Rectal smooth muscle tissue (tissue), 1 donor: Measurements from ENCODE around the gene LRCH1.

Experiments used
- H3K27ac ChIP-seq: one replicate; pipeline ENCODE4 v1.7.0; 2013; ENCODE audit warnings: low read depth, low read length, inconsistent platforms
- H3K27me3 ChIP-seq: one replicate; pipeline ENCODE4 v1.7.0; 2013; ENCODE audit warnings: low read length; ENCODE audit not compliant: control insufficient read depth, insufficient read depth
- H3K36me3 ChIP-seq: one replicate; pipeline ENCODE4 v1.7.0; 2013; ENCODE audit warnings: low read length; ENCODE audit not compliant: control insufficient read depth, insufficient read depth
- H3K4me1 ChIP-seq: one replicate; pipeline ENCODE4 v1.7.0; 2013; ENCODE audit warnings: low read length; ENCODE audit not compliant: control insufficient read depth, insufficient read depth
- H3K4me3 ChIP-seq: one replicate; pipeline ENCODE4 v1.7.0; 2013; ENCODE audit warnings: low read length
- H3K9ac ChIP-seq: one replicate; pipeline ENCODE4 v1.7.0; 2013; ENCODE audit warnings: low read length

Gene LRCH1

GRCh38 chr13:46617229-46617721, 64.3 kb downstream of the LRCH1 start:
- Histone ChIP-seq H3K36me3 (no peaks in the 10 kb centered on the region), H3K27ac (peak overlapping the region; percentile 75), H3K4me3 (peak overlapping the region; percentile 24), H3K27me3 (no peaks in the 10 kb centered on the region), H3K4me1 (peaks cover 24% of the 10 kb centered on the region), H3K9ac (no peak overlapping the region)

DNA sequence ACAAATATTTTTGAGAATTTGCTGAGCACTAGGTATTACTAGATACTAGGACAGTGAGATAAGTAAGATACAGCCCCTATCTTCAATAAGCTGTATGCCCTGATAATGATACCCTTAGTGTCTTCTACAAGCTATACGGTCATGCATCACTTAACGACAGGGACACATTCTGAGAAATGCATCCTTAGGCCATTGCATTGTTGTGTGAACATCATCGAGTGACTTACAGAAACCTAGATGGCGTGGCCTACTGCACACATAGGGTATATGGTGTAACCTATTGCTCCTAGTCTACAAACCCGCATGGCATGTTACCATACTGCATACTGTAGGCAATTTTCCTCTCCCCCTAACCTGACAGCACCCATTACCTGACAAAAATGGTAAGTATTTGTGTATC, 64.9 kb downstream of the LRCH1 start:
- H3K36me3 ChIP-seq: no peaks in the 10 kb centered on the region
- H3K27ac ChIP-seq: no peak overlapping the region
- H3K4me3 ChIP-seq: no peak overlapping the region
- peaks cover 29% of the 10 kb centered on the region for H3K4me1 ChIP-seq
- H3K9ac ChIP-seq: no peak overlapping the region
- H3K27me3 ChIP-seq: no peaks in the 10 kb centered on the region

GRCh38 chr13:46618694-46619254, 65.8 kb downstream of the LRCH1 start:
- no peaks in the 10 kb centered on the region for H3K27me3 ChIP-seq
- H3K36me3 ChIP-seq: no peaks in the 10 kb centered on the region
- H3K27ac ChIP-seq: peak overlapping the region; percentile 16
- no peak overlapping the region for H3K4me3 ChIP-seq
- no peak overlapping the region for H3K9ac ChIP-seq
- peaks cover 31% of the 10 kb centered on the region for H3K4me1 ChIP-seq

DNA sequence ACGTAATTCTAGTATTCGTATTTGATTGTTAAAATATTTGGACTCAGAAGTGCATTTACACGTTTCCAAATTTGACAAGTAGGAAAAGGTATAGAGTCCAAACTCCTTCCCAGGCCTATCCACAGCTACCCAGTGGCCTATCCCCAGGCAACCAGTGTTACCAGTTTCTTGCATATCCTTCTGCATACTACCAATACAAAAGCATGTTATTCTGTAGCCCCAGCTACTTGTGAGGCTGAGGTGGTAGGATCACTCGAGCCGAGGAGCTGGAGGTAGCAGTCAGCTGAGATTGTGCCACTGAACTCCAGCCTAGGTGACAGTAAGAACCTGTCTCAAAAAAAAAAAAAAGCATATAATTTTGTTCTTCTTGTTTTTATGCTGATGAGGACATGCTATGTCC, 67.1 kb downstream of the LRCH1 start:
- Histone ChIP-seq H3K4me3 (no peak overlapping the region), H3K4me1 (peaks cover 34% of the 10 kb centered on the region), H3K9ac (no peak overlapping the region), H3K27ac (no peak overlapping the region), H3K27me3 (no peaks in the 10 kb centered on the region), H3K36me3 (no peaks in the 10 kb centered on the region)

GRCh38 chr13:46620471-46620870, 67.5 kb downstream of the LRCH1 start:
- no peak overlapping the region for H3K4me3 ChIP-seq
- H3K36me3 ChIP-seq: no peaks in the 10 kb centered on the region
- H3K4me1 ChIP-seq: peaks cover 31% of the 10 kb centered on the region
- no peak overlapping the region for H3K9ac ChIP-seq
- no peak overlapping the region for H3K27ac ChIP-seq
- H3K27me3 ChIP-seq: no peaks in the 10 kb centered on the region

- H3K9ac ChIP-seq: no peak overlapping the region
- no peaks in the 10 kb centered on the region for H3K27me3 ChIP-seq
- no peak overlapping the region for H3K27ac ChIP-seq
- peaks cover 28% of the 10 kb centered on the region for H3K4me1 ChIP-seq
- H3K36me3 ChIP-seq: no peaks in the 10 kb centered on the region
- H3K4me3 ChIP-seq: no peak overlapping the region
These were observed 68.2 kb downstream of the LRCH1 start for GRCh38 chr13:46621133-46621532.

- Histone ChIP-seq H3K4me3 (no peak overlapping the region), H3K27ac (peak overlapping the region; percentile 65), H3K36me3 (no peaks in the 10 kb centered on the region), H3K27me3 (no peaks in the 10 kb centered on the region), H3K4me1 (peaks cover 27% of the 10 kb centered on the region), H3K9ac (no peak overlapping the region)
These were observed 69.0 kb downstream of the LRCH1 start for GRCh38 chr13:46621792-46622629.

GRCh38 chr13:46622630-46623256, 69.8 kb downstream of the LRCH1 start:
- Histone ChIP-seq H3K4me1 (peaks cover 25% of the 10 kb centered on the region), H3K27me3 (no peaks in the 10 kb centered on the region), H3K4me3 (no peak overlapping the region), H3K27ac (peak overlapping the region; percentile 65), H3K9ac (no peak overlapping the region), H3K36me3 (no peaks in the 10 kb centered on the region)

- no peaks in the 10 kb centered on the region for H3K27me3 ChIP-seq
- no peak overlapping the region for H3K4me3 ChIP-seq
- H3K4me1 ChIP-seq: peaks cover 29% of the 10 kb centered on the region
- no peak overlapping the region for H3K9ac ChIP-seq
- H3K36me3 ChIP-seq: no peaks in the 10 kb centered on the region
- H3K27ac ChIP-seq: peak overlapping the region; percentile 33
These were observed 71.4 kb downstream of the LRCH1 start for GRCh38 chr13:46624353-46624752.

DNA sequence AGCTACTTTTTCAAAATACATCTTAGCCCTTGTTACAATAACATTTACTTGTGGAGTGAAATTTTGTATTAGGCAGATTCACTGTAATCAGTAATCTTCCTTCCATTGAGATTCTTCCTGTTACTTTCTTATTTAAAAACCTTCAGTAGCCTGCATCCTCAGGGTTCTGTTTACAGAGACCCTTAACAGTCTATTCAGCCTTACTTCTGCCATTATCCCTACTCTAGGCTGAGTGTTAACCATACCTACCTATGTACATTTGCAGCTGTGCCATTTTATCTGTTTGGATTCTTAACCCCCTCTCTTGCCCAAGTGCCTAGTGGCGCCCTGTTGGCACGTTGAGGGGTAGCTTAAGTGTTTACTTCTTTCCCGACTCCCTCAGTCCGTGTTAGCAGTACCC, 71.9 kb downstream of the LRCH1 start:
- no peak overlapping the region for H3K4me3 ChIP-seq
- peaks cover 33% of the 10 kb centered on the region for H3K4me1 ChIP-seq
- no peak overlapping the region for H3K9ac ChIP-seq
- no peak overlapping the region for H3K27ac ChIP-seq
- no peaks in the 10 kb centered on the region for H3K36me3 ChIP-seq
- no peaks in the 10 kb centered on the region for H3K27me3 ChIP-seq

DNA sequence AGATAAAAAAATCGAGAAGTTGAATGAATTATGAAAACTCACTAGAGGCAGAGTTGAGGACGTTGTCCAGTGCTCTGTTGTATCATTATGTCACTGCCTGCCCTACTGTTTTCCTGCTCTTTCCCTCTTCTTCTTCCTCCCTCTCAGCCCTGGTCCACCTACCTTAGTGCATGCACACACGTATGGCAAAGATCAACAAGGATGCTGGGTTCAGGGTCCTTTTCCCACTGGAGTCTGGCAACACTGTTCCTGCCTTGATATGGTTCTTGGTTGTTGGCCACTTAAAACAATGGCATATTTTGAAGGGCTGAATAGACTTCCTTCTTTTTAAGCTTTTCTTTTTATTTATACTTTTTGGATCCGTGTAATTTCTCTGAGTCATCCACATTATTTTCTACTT, 74.5 kb downstream of the LRCH1 start:
- Histone ChIP-seq H3K36me3 (no peaks in the 10 kb centered on the region), H3K27ac (no peak overlapping the region), H3K27me3 (no peaks in the 10 kb centered on the region), H3K4me3 (no peak overlapping the region), H3K9ac (no peak overlapping the region), H3K4me1 (peaks cover 29% of the 10 kb centered on the region)

DNA sequence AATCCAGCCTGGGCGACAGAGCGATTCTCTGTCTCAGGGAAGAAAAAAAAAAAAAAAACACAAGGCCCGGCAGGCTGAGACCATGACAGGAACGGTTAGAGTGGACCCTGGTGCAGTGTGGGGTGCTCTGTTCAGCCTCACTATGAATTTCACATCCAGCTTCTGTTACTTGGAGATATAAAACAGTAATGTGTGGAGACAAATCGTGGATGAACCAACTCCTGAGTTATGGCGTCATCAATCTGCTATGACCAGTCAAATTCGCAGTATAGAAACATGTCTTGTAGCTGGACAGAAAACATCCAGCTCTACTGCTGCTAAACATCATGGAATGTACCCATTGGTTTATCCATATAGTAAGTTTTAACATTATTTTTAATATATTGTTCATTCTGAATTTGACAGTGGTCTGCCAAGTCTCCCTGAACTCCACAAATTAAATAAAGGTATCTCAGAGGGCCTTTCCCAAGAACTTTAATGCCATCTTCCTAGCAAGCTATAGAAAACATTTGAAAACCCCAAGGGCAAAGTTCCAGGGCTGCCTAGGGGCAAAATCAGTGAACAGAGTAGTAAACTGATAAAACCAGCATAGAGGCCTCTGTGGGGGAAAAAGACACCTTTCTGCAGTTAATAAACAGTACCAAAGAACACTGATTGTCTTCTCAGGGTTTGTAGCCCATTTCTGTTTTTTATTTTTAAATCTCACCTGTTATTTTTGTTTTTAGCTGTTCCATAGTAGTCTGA, 75.8 kb downstream of the LRCH1 start:
- no peaks in the 10 kb centered on the region for H3K27me3 ChIP-seq
- no peak overlapping the region for H3K9ac ChIP-seq
- no peaks in the 10 kb centered on the region for H3K36me3 ChIP-seq
- H3K4me1 ChIP-seq: peaks cover 28% of the 10 kb centered on the region
- H3K27ac ChIP-seq: peak overlapping the region; percentile 25
- no peak overlapping the region for H3K4me3 ChIP-seq
